IMR-90 (cell line): Measurements from ENCODE around the gene HMGN1. TPM values are rescaled to one million over a fixed set of nuclear protein-coding genes. Genes with fewer than 3 reads are reported as not detected.

Experiments
- ATAC-seq: fragments of 200-7000 bp; cut with Tn5 transposase; 2 replicates; pipeline ENCODE4 v1.9.1; 2020; ENCODE audit warnings: low read depth, mild to moderate bottlenecking, moderate library complexity
- BruUV-seq: library from RNA; stranded (reverse); fragments of 400-500 nt; replicated peaks from 2 replicates; lab custom pipeline; 2021; lab: Mats Ljungman, UMichigan
- CTCF ChIA-PET: fragments of 300-600 bp; formaldehyde crosslinking; extraction: SDS; loops from one replicate; lab custom pipeline; 2021; ENCODE audit warnings: antibody characterized with exemption; lab: Yijun Ruan, JAX
- POLR2A ChIA-PET: fragments of 300-600 bp; sonication (Branson Sonifier 250); formaldehyde crosslinking; loops from one replicate; lab custom pipeline; 2022; ENCODE audit warnings: antibody characterized with exemption; ENCODE audit not compliant: unreplicated experiment; lab: Charles Lee
- DNase-seq: peaks from one replicate; pipeline ENCODE4 v3.0.0; 2013
- H2AFZ ChIP-seq: replicated peaks from 2 replicates; pipeline ENCODE3; 2013; ENCODE audit warnings: low read length, mild to moderate bottlenecking; ENCODE audit not compliant: poor library complexity
- H2AK5ac ChIP-seq: 2 replicates; pipeline ENCODE4 v1.6.1; 2013; ENCODE audit warnings: low read depth, low read length, inconsistent platforms
- H2AK9ac ChIP-seq: replicated peaks from 2 replicates; pipeline ENCODE3; 2013; ENCODE audit warnings: mild to moderate bottlenecking, low read depth, low read length, moderate library complexity; ENCODE audit not compliant: poor library complexity
- H2BK120ac ChIP-seq: 2 replicates; pipeline ENCODE4 v1.6.1; 2013; ENCODE audit warnings: low read depth, low read length, inconsistent platforms
- H2BK15ac ChIP-seq: 3 replicates; pipeline ENCODE4 v1.6.1; 2013; ENCODE audit warnings: low read depth, low read length, inconsistent platforms
- H2BK20ac ChIP-seq: 2 replicates; pipeline ENCODE4 v1.6.1; 2013; ENCODE audit warnings: low read depth, mild to moderate bottlenecking, inconsistent platforms, low read length, moderate library complexity
- H2BK5ac ChIP-seq: 2 replicates; pipeline ENCODE4 v1.6.1; 2013; ENCODE audit warnings: mild to moderate bottlenecking, low read depth, low read length, inconsistent platforms; ENCODE audit not compliant: poor library complexity, severe bottlenecking
- H3K14ac ChIP-seq: replicated peaks from 2 replicates; pipeline ENCODE4 v1.6.1; 2013; ENCODE audit warnings: low read depth, low read length, inconsistent platforms
- H3K18ac ChIP-seq: 2 replicates; pipeline ENCODE4 v1.6.1; 2013; ENCODE audit warnings: low read depth, low read length, control low read depth
- H3K23ac ChIP-seq: 2 replicates; pipeline ENCODE4 v1.6.1; 2013; ENCODE audit warnings: low read depth, low read length, inconsistent platforms
- H3K27ac ChIP-seq: 2 replicates; pipeline ENCODE4 v1.5.1; 2013; ENCODE audit warnings: mild to moderate bottlenecking, control low read depth, low read length; ENCODE audit not compliant: insufficient read depth
- H3K27me3 ChIP-seq: 2 replicates; pipeline ENCODE4 v1.6.1; 2013; ENCODE audit warnings: low read length; ENCODE audit not compliant: control insufficient read depth, insufficient read depth
- H3K36me3 ChIP-seq: 2 replicates; pipeline ENCODE4 v1.6.1; 2013; ENCODE audit warnings: low read length, mixed read lengths; ENCODE audit not compliant: control insufficient read depth, insufficient read depth
- H3K4ac ChIP-seq: 2 replicates; pipeline ENCODE4 v1.6.1; 2013; ENCODE audit warnings: low read depth, low read length, inconsistent platforms
- H3K4me1 ChIP-seq: 2 replicates; pipeline ENCODE4 v1.6.1; 2013; ENCODE audit warnings: low read length, mixed read lengths; ENCODE audit not compliant: control insufficient read depth, insufficient read depth
- H3K4me2 ChIP-seq: 2 replicates; pipeline ENCODE4 v1.6.1; 2013; ENCODE audit warnings: low read depth, mild to moderate bottlenecking, control low read depth, low read length, moderate library complexity
- H3K4me3 ChIP-seq: 2 replicates; pipeline ENCODE4 v1.5.1; 2013; ENCODE audit warnings: low read depth, mild to moderate bottlenecking, control low read depth, low read length, moderate library complexity; ENCODE audit not compliant: insufficient read depth
- H3K56ac ChIP-seq: 2 replicates; pipeline ENCODE4 v1.6.1; 2013; ENCODE audit warnings: low read length, inconsistent platforms; ENCODE audit not compliant: insufficient read depth; ENCODE audit errors: extremely low read depth
- H3K79me1 ChIP-seq, 2 experiments: 2 replicates each; pipeline ENCODE4 v1.6.1; 2013; ENCODE audit warnings: low read length in 2 of 2, inconsistent platforms in 1 of 2, low read depth in 1 of 2
- H3K9ac ChIP-seq: 2 replicates; pipeline ENCODE4 v1.6.1; 2013; ENCODE audit warnings: low read depth, low read length, control low read depth
- H3K9me1 ChIP-seq: 2 replicates; pipeline ENCODE4 v1.6.1; 2013; ENCODE audit warnings: low read length, inconsistent platforms; ENCODE audit not compliant: insufficient read depth
- H3K9me3 ChIP-seq: 2 replicates; pipeline ENCODE4 v1.6.1; 2013; ENCODE audit warnings: low read length; ENCODE audit not compliant: control insufficient read depth, insufficient read depth
- H4K20me1 ChIP-seq: 2 replicates; pipeline ENCODE4 v1.6.1; 2013; ENCODE audit warnings: low read length, inconsistent platforms; ENCODE audit not compliant: insufficient read depth
- H4K5ac ChIP-seq: 2 replicates; pipeline ENCODE4 v1.6.1; 2013; ENCODE audit warnings: mild to moderate bottlenecking, low read depth, low read length, control low read depth
- H4K8ac ChIP-seq, 2 experiments: 2 replicates each; pipeline ENCODE4 v1.6.1; 2013; ENCODE audit warnings: low read depth in 2 of 2, low read length in 2 of 2, control low read depth in 1 of 2, inconsistent platforms in 1 of 2
- H4K91ac ChIP-seq: 2 replicates; pipeline ENCODE4 v1.6.1; 2013; ENCODE audit warnings: low read depth, low read length, inconsistent platforms; ENCODE audit not compliant: insufficient read depth
- CTCF ChIP-seq: conservative IDR thresholded peaks from 2 replicates; pipeline ENCODE4 v1.5.1; 2012; ENCODE audit warnings: mild to moderate bottlenecking, low read depth, low read length, improper control_type of control experiment
- NFE2L2 ChIP-seq: fragments of 150-350 bp; IDR thresholded peaks from 2 replicates; pipeline ENCODE4 v1.6.1; 2016; ENCODE audit warnings: low read depth, mild to moderate bottlenecking, low read length
- WGBS, 2 experiments: methylation state at CpG; one replicate each; pipeline versions ENCODE4 v1.1.5 to v1.1.7; 2013; ENCODE audit warnings: missing lambda C conversion rate in 2 of 2; ENCODE audit not compliant: insufficient read length in 1 of 2; ENCODE audit errors: extremely low coverage in 2 of 2; 5-methylcytosine and 5-hydroxymethylcytosine counted together
- dilution Hi-C: fragments of 300-500 bp; cut with HindIII; formaldehyde crosslinking; loops from one replicate; pipeline ENCODE4 v1.14.3; 2018; ENCODE audit warnings: low sequenced_read_pairs; ENCODE audit not compliant: unreplicated experiment
- in situ Hi-C: fragments of 300-500 bp; cut with MboI; formaldehyde crosslinking; loops from 3 replicates; pipeline ENCODE4 v1.14.3; 2019; ENCODE audit warnings: low sequenced_read_pairs, inconsistent platforms, mixed read lengths
- intact Hi-C: fragments of 100-400 bp; cut with micrococcal nuclease; formaldehyde crosslinking; loops from 2 replicates; pipeline ENCODE4 v1.10.0; 2022
- polyA plus RNA-seq, 3 experiments: library from polyadenylated mRNA; depleted of rRNA; stranded (reverse); fragments of >200 nt; gene quantifications; 2 replicates each; pipeline ENCODE4 v1.2.3, GENCODE V29; 2012; ENCODE audit warnings: low replicate concordance in 1 of 3
- total RNA-seq: library from RNA; depleted of rRNA; stranded (reverse); fragments of >200 nt; gene quantifications from 2 replicates; pipeline ENCODE4 v1.2.3, GENCODE V29; 2012
- TF ChIP-seq, protein P1 (sequence below): fragments of 150-350 bp; IDR thresholded peaks from 2 replicates; pipeline ENCODE4 v1.6.1; 2016; ENCODE audit warnings: low read depth, mild to moderate bottlenecking, low read length, moderate library complexity, borderline replicate concordance

Gene HMGN1
- total and polyA plus RNA-seq, 2 of the 4 experiments (the other 2 are of a cell fraction) = 55.2 to 155 TPM

DNA sequence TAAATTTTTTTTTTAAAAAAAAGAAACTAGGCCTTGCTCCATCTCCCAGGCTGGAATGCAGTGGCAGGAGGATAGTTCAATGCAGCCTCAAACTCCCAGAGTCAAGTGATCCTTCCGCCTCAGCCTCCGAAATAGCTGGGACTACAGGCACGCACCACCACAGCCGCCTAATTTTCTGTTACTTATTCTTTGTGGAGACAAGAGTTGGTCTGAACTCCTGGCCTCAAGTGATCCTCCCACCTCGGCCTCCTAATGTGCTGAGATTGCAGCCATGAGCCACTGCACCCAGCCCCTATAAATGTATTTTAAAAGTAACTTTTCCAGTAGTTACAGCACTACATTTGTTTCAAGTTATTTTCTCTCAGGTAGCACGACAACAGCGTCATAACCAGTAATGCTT lies 37.7 kb downstream of the HMGN1 start:
- ATAC-seq = no peak

More for the DNA sequence above, 37.7 kb downstream of the HMGN1 start:
- H3K14ac ChIP-seq = no peak overlapping the region
- no peak overlapping the region for H3K4me2 ChIP-seq
- no peaks in the 10 kb centered on the region for H3K27me3 ChIP-seq
- H3K27ac ChIP-seq = no peak overlapping the region
- no peak overlapping the region for H2BK20ac ChIP-seq
- intact Hi-C loops = no loop called here
- H3K4me3 ChIP-seq = no peak overlapping the region
- no peak overlapping the region for H2BK120ac ChIP-seq
- WGBS, 2 experiments = 86% methylated on average over 2 of the region's 7 CpGs; no CpG with 5 or more reads in 1 of the 2 experiments
- peaks cover 26% of the 10 kb centered on the region; the same call in 1 of the 2 replicates for H4K20me1 ChIP-seq
- H3K18ac ChIP-seq = no peak overlapping the region
- no peak overlapping the region for H4K91ac ChIP-seq
- TF ChIP-seq, protein P1, sequence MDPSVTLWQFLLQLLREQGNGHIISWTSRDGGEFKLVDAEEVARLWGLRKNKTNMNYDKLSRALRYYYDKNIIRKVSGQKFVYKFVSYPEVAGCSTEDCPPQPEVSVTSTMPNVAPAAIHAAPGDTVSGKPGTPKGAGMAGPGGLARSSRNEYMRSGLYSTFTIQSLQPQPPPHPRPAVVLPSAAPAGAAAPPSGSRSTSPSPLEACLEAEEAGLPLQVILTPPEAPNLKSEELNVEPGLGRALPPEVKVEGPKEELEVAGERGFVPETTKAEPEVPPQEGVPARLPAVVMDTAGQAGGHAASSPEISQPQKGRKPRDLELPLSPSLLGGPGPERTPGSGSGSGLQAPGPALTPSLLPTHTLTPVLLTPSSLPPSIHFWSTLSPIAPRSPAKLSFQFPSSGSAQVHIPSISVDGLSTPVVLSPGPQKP = no peak
- no peak for TF ChIP-seq CTCF
- no peak for TF ChIP-seq NFE2L2
- dilution Hi-C loops = no loop called here
- in situ Hi-C loops = no loop called here
- no peak overlapping the region for H3K56ac ChIP-seq
- no peak overlapping the region for H4K8ac ChIP-seq
- ChIA-PET CTCF (no interaction called here), POLR2A (no interaction called here)
- no peak overlapping the region for H2BK5ac ChIP-seq
- H2AFZ ChIP-seq = no peak overlapping the region
- H3K36me3 ChIP-seq = peaks cover 15% of the 10 kb centered on the region
- peaks cover 5% of the 10 kb centered on the region; the same call in 1 of the 2 replicates for H3K9me1 ChIP-seq
- H3K9ac ChIP-seq = no peak overlapping the region
- DNase-seq = no peak
- no peak overlapping the region for H2BK15ac ChIP-seq
- no peak overlapping the region for H2AK5ac ChIP-seq
- H2AK9ac ChIP-seq = no peak overlapping the region
- H3K79me1 ChIP-seq = peaks cover 21 to 37% of the 10 kb centered on the region in 2 experiments
- 0 out of 2 replicates have a peak, but pooled peaks cover 2% of the 10 kb centered on the region for H3K4me1 ChIP-seq
- H4K5ac ChIP-seq = no peak overlapping the region
- H3K9me3 ChIP-seq = no peaks in the 10 kb centered on the region
- BruUV-seq = no TSS peak
- H3K23ac ChIP-seq = no peak overlapping the region
- H3K4ac ChIP-seq = no peak overlapping the region
